ENCODE data around the gene SAPCD2.
"Not testable (repeated sequence)": the region's sequence is repeated elsewhere in the genome, so short reads cannot be mapped to it uniquely, and the experiment has no call there.

Gene SAPCD2

GRCh38 chr9:137046088-137046787 is 24.1 kb downstream of the SAPCD2 start, which contains the start of gene NPDC1:
NPDC1 (minus strand) TSS chr9:137046177; CDS start chr9:137045989, 188 bp downstream.
- DNase-seq = peak; percentile 40 to 43

GRCh38 chr9:137045294-137046087 is 24.9 kb downstream of the SAPCD2 start:
- DNase-seq = no peak

GRCh38 chr9:137044502-137045177 is 25.7 kb downstream of the SAPCD2 start:
- DNase-seq = no peak

- DNase-seq = no peak
Measured at GRCh38 chr9:137044037-137044436, 26.3 kb downstream of the SAPCD2 start.

- DNase-seq = no peak
Measured at GRCh38 chr9:137042751-137043727, 27.3 kb downstream of the SAPCD2 start.

GRCh38 chr9:137041124-137041523 is 29.2 kb downstream of the SAPCD2 start:
- DNase-seq = no peak

- DNase-seq = no peak
Measured at GRCh38 chr9:137040568-137040967, 29.8 kb downstream of the SAPCD2 start.

- DNase-seq = no peak
Measured at GRCh38 chr9:137039611-137040366, 30.6 kb downstream of the SAPCD2 start.

- DNase-seq = no peak
Measured at GRCh38 chr9:137038916-137039315, 31.4 kb downstream of the SAPCD2 start.

- no peak for DNase-seq
Measured at GRCh38 chr9:137037483-137037882, 32.9 kb downstream of the SAPCD2 start.

- DNase-seq = no peak
Measured at GRCh38 chr9:137037035-137037434, 33.3 kb downstream of the SAPCD2 start.

- no peak for DNase-seq
Measured at GRCh38 chr9:137035937-137036336, 34.4 kb downstream of the SAPCD2 start.

- no peak for DNase-seq
Measured at GRCh38 chr9:137035507-137035834, 34.9 kb downstream of the SAPCD2 start.

GRCh38 chr9:137034709-137035506 is 35.4 kb downstream of the SAPCD2 start:
- peak; percentile 55 to 79 for DNase-seq

- DNase-seq = peak; percentile 59 to 69
Measured at GRCh38 chr9:137034039-137034708, 36.2 kb downstream of the SAPCD2 start.

GRCh38 chr9:137033481-137033880 is 36.9 kb downstream of the SAPCD2 start:
- DNase-seq = not testable (repeated sequence)

GRCh38 chr9:137032858-137033257 is 37.5 kb downstream of the SAPCD2 start:
- DNase-seq = peak in 1 of 2 donors; percentile 64

- peak in 1 of 2 donors; percentile 21 for DNase-seq
Measured at GRCh38 chr9:137031904-137032640, 38.3 kb downstream of the SAPCD2 start, which contains the start of gene FUT7. FUT7 (minus strand) TSS chr9:137032088; CDS start chr9:137031991, 97 bp downstream.
